ENCODE results near the gene UAP1. TPM values are rescaled to one million over a fixed set of nuclear protein-coding genes. Genes with fewer than 3 reads are reported as not detected.
"Not testable (repeated sequence)": the region's sequence is repeated elsewhere in the genome, so short reads cannot be mapped to it uniquely, and the experiment has no call there.

The UAP1 gene
- total RNA-seq, 8 experiments from 2014 or later: 33.2 to 78.9 (median 56.9) TPM

GRCh38 chr1:162571696-162572095 is 10.2 kb downstream of the UAP1 start:
- Histone ChIP-seq H3K4me1 (replicated peaks in 1 of 2) (no peaks in the 10 kb centered on the region), H3K27ac (no peak overlapping the region), H3K4me3 (no peak overlapping the region)
- 10 to 100% (median 88%) methylated on average over 1 of the region's 1 CpG; no CpG with 5 or more reads in 1 of the 10 experiments for WGBS, 10 experiments
- no peak for ATAC-seq (replicated peaks in 6 of 8)
- in situ Hi-C loops (cut with MboI; ENCODE audit: low pct_unique_long_range_greater_than_20kb in 2 of 9, low sequenced_read_pairs in 9 of 9, unreplicated experiment in 9 of 9): no loop called here

GRCh38 chr1:162573136-162573535 is 11.6 kb downstream of the UAP1 start:
- H3K4me3 ChIP-seq: no peak overlapping the region
- in situ Hi-C loops (cut with MboI; ENCODE audit: low pct_unique_long_range_greater_than_20kb in 2 of 9, low sequenced_read_pairs in 9 of 9, unreplicated experiment in 9 of 9): no loop called here

GRCh38 chr1:162578071-162578700 is 16.7 kb downstream of the UAP1 start:
- in situ Hi-C loops (cut with MboI; ENCODE audit: low pct_unique_long_range_greater_than_20kb in 2 of 9, low sequenced_read_pairs in 9 of 9, unreplicated experiment in 9 of 9): no loop called here
- no peak for ATAC-seq (replicated peaks in 6 of 8)
- Histone ChIP-seq H3K4me1 (replicated peaks in 1 of 2) (peaks cover 0 to 23% of the 10 kb centered on the region in 2 donors), H3K4me3 (no peak overlapping the region), H3K27ac (no peak overlapping the region)
- WGBS, 10 experiments: 57 to 90% (median 63%) methylated on average over 2 to 4 of the region's 4 CpGs; no CpG with 5 or more reads in 1 of the 10 experiments

More at GRCh38 chr1:162573136-162573535, 11.6 kb downstream of the UAP1 start:
- WGBS, 10 experiments: 63 to 100% (median 100%) methylated on average over 1 of the region's 1 CpG; no CpG with 5 or more reads in 3 of the 10 experiments
- Histone ChIP-seq H3K27ac (no peak overlapping the region), H3K4me1 (replicated peaks in 1 of 2) (no peaks in the 10 kb centered on the region)
- ATAC-seq (replicated peaks in 6 of 8): no peak

- Histone ChIP-seq H3K4me1 (replicated peaks in 1 of 2) (peaks cover 0 to 23% of the 10 kb centered on the region in 2 donors), H3K4me3 (no peak overlapping the region), H3K27ac (no peak overlapping the region)
- ATAC-seq (replicated peaks in 6 of 8): no peak
- in situ Hi-C loops (cut with MboI; ENCODE audit: low pct_unique_long_range_greater_than_20kb in 2 of 9, low sequenced_read_pairs in 9 of 9, unreplicated experiment in 9 of 9): no loop called here
- WGBS, 10 experiments: 14 to 100% (median 100%) methylated on average over 1 of the region's 1 CpG; no CpG with 5 or more reads in 2 of the 10 experiments
Measured at GRCh38 chr1:162578936-162579335, 17.4 kb downstream of the UAP1 start.

GRCh38 chr1:162580308-162580707 is 18.8 kb downstream of the UAP1 start:
- Histone ChIP-seq H3K27ac (no peak overlapping the region), H3K4me3 (no peak overlapping the region), H3K4me1 (replicated peaks in 1 of 2) (peaks cover 0 to 23% of the 10 kb centered on the region in 2 donors)
- in situ Hi-C loops (cut with MboI; ENCODE audit: low pct_unique_long_range_greater_than_20kb in 2 of 9, low sequenced_read_pairs in 9 of 9, unreplicated experiment in 9 of 9): no loop called here
- peak in 5 of 8 experiments; percentile 75 to 99 (median 96) for ATAC-seq (replicated peaks in 6 of 8)

GRCh38 chr1:162582901-162583300 is 21.4 kb downstream of the UAP1 start:
- WGBS, 10 experiments: 60 to 94% (median 81%) methylated on average over 1 to 6 of the region's 6 CpGs; no CpG with 5 or more reads in 2 of the 10 experiments
- H3K27ac ChIP-seq; H3K4me3 ChIP-seq; ATAC-seq (replicated peaks in 6 of 8); in situ Hi-C loops (cut with MboI; ENCODE audit: low pct_unique_long_range_greater_than_20kb in 2 of 9, low sequenced_read_pairs in 9 of 9, unreplicated experiment in 9 of 9): not testable (repeated sequence)
- peaks cover 0 to 23% of the 10 kb centered on the region in 2 donors for H3K4me1 ChIP-seq (replicated peaks in 1 of 2)

GRCh38 chr1:162585101-162585500 is 23.6 kb downstream of the UAP1 start:
- in situ Hi-C loops (cut with MboI; ENCODE audit: low pct_unique_long_range_greater_than_20kb in 2 of 9, low sequenced_read_pairs in 9 of 9, unreplicated experiment in 9 of 9); H3K27ac ChIP-seq; ATAC-seq (replicated peaks in 6 of 8); H3K4me3 ChIP-seq: not testable (repeated sequence)
- 73 to 100% (median 92%) methylated on average over 1 to 4 of the region's 4 CpGs; no CpG with 5 or more reads in 4 of the 10 experiments for WGBS, 10 experiments
- peaks cover 0 to 13% of the 10 kb centered on the region in 2 donors for H3K4me1 ChIP-seq (replicated peaks in 1 of 2)

GRCh38 chr1:162587347-162587746 is 25.8 kb downstream of the UAP1 start:
- in situ Hi-C loops (cut with MboI; ENCODE audit: low pct_unique_long_range_greater_than_20kb in 2 of 9, low sequenced_read_pairs in 9 of 9, unreplicated experiment in 9 of 9): no loop called here
- H3K4me1 ChIP-seq (replicated peaks in 1 of 2): no peaks in the 10 kb centered on the region
- 60 to 100% (median 83%) methylated on average over 1 to 6 of the region's 6 CpGs; no CpG with 5 or more reads in 1 of the 10 experiments for WGBS, 10 experiments
- ATAC-seq (replicated peaks in 6 of 8): no peak
- no peak overlapping the region for H3K4me3 ChIP-seq
- H3K27ac ChIP-seq: no peak overlapping the region

- in situ Hi-C loops (cut with MboI; ENCODE audit: low pct_unique_long_range_greater_than_20kb in 2 of 9, low sequenced_read_pairs in 9 of 9, unreplicated experiment in 9 of 9): no loop called here
- Histone ChIP-seq H3K27ac (no peak overlapping the region), H3K4me3 (no peak overlapping the region), H3K4me1 (replicated peaks in 1 of 2) (no peaks in the 10 kb centered on the region)
- ATAC-seq (replicated peaks in 6 of 8): no peak
- WGBS, 10 experiments: 87 to 100% (median 97%) methylated on average over 2 to 5 of the region's 5 CpGs
Measured at GRCh38 chr1:162587761-162588260, 26.3 kb downstream of the UAP1 start.

- H3K4me1 ChIP-seq (replicated peaks in 1 of 2): no peaks in the 10 kb centered on the region
- in situ Hi-C loops (cut with MboI; ENCODE audit: low pct_unique_long_range_greater_than_20kb in 2 of 9, low sequenced_read_pairs in 9 of 9, unreplicated experiment in 9 of 9): no loop called here
- no peak overlapping the region for H3K4me3 ChIP-seq
- H3K27ac ChIP-seq: no peak overlapping the region
- 91 to 100% (median 99%) methylated on average over 1 to 3 of the region's 3 CpGs for WGBS, 10 experiments
- ATAC-seq (replicated peaks in 6 of 8): no peak
Measured at GRCh38 chr1:162590101-162590500, 28.6 kb downstream of the UAP1 start.

- no peaks in the 10 kb centered on the region for H3K4me1 ChIP-seq (replicated peaks in 1 of 2)
- H3K27ac ChIP-seq: no peak overlapping the region
- ATAC-seq (replicated peaks in 6 of 8): no peak
- in situ Hi-C loops (cut with MboI; ENCODE audit: low pct_unique_long_range_greater_than_20kb in 2 of 9, low sequenced_read_pairs in 9 of 9, unreplicated experiment in 9 of 9): no loop called here
- WGBS, 10 experiments: 83 to 100% (median 100%) methylated on average over 1 to 2 of the region's 2 CpGs; no CpG with 5 or more reads in 2 of the 10 experiments
- H3K4me3 ChIP-seq: no peak overlapping the region
Measured at GRCh38 chr1:162590686-162591085, 29.2 kb downstream of the UAP1 start.

- WGBS, 10 experiments: 57 to 100% (median 95%) methylated on average over 1 to 2 of the region's 2 CpGs
- no peak for ATAC-seq (replicated peaks in 6 of 8)
- in situ Hi-C loops (cut with MboI; ENCODE audit: low pct_unique_long_range_greater_than_20kb in 2 of 9, low sequenced_read_pairs in 9 of 9, unreplicated experiment in 9 of 9): no loop called here
- no peak overlapping the region for H3K4me3 ChIP-seq
- no peaks in the 10 kb centered on the region for H3K4me1 ChIP-seq (replicated peaks in 1 of 2)
- H3K27ac ChIP-seq: no peak overlapping the region
Measured at GRCh38 chr1:162596514-162597170, 35.1 kb downstream of the UAP1 start.

- H3K27ac ChIP-seq: no peak overlapping the region
- WGBS, 10 experiments: 80 to 100% (median 100%) methylated on average over 1 of the region's 1 CpG
- ATAC-seq (replicated peaks in 6 of 8): no peak
- no peaks in the 10 kb centered on the region for H3K4me1 ChIP-seq (replicated peaks in 1 of 2)
- in situ Hi-C loops (cut with MboI; ENCODE audit: low pct_unique_long_range_greater_than_20kb in 2 of 9, low sequenced_read_pairs in 9 of 9, unreplicated experiment in 9 of 9): no loop called here
- H3K4me3 ChIP-seq: no peak overlapping the region
Measured at GRCh38 chr1:162599451-162599850, 37.9 kb downstream of the UAP1 start.

All from motor neuron (in vitro differentiated cells).